Ectodermal cell (in vitro differentiated cells): Measurements from ENCODE around the gene SRD5A1.

Experiments
- H3K27ac ChIP-seq: 2 replicates; pipeline ENCODE4 v1.7.0; 2013; ENCODE audit warnings: mild to moderate bottlenecking, low read depth, low read length; ENCODE audit not compliant: insufficient read depth, poor library complexity, severe bottlenecking
- H3K27me3 ChIP-seq: 2 replicates; pipeline ENCODE4 v1.7.0; 2013; ENCODE audit warnings: mild to moderate bottlenecking, low read length; ENCODE audit not compliant: insufficient read depth, control insufficient read depth, poor library complexity, severe bottlenecking
- H3K36me3 ChIP-seq: one replicate; pipeline ENCODE4 v1.7.0; 2013; ENCODE audit warnings: low read length; ENCODE audit not compliant: control insufficient read depth, insufficient read depth
- H3K4me1 ChIP-seq: one replicate; pipeline ENCODE4 v1.7.0; 2013; ENCODE audit warnings: low read length; ENCODE audit not compliant: control insufficient read depth, insufficient read depth
- H3K4me3 ChIP-seq: 2 replicates; pipeline ENCODE4 v1.7.0; 2013; ENCODE audit warnings: low read depth, low read length, control low read depth; ENCODE audit not compliant: insufficient read depth
- H3K9me3 ChIP-seq: 2 replicates; pipeline ENCODE4 v1.7.0; 2013; ENCODE audit warnings: mild to moderate bottlenecking, low read length, moderate library complexity; ENCODE audit not compliant: control insufficient read depth
- WGBS, 2 experiments: methylation state at CpG; one replicate each; pipeline ENCODE4 v1.1.7; 2013; ENCODE audit warnings: missing lambda C conversion rate in 2 of 2; 5-methylcytosine and 5-hydroxymethylcytosine counted together

SRD5A1 gene

GRCh38 chr5:6721442-6721841 is 88.2 kb downstream of the SRD5A1 start:
- Histone ChIP-seq H3K27me3 (no peaks in the 10 kb centered on the region), H3K36me3 (no peaks in the 10 kb centered on the region), H3K27ac (no peak overlapping the region), H3K9me3 (no peaks in the 10 kb centered on the region), H3K4me1 (peaks cover 29% of the 10 kb centered on the region), H3K4me3 (no peak overlapping the region)
- 86 to 87% methylated on average over 4 of the region's 4 CpGs for WGBS, 2 experiments

GRCh38 chr5:6722015-6722414 is 88.8 kb downstream of the SRD5A1 start:
- no peak overlapping the region for H3K4me3 ChIP-seq
- no peaks in the 10 kb centered on the region for H3K27me3 ChIP-seq
- H3K27ac ChIP-seq: no peak overlapping the region
- H3K36me3 ChIP-seq: no peaks in the 10 kb centered on the region
- no peaks in the 10 kb centered on the region for H3K9me3 ChIP-seq
- H3K4me1 ChIP-seq: peaks cover 26% of the 10 kb centered on the region
- WGBS, 2 experiments: 87 to 92% methylated on average over 6 of the region's 6 CpGs

GRCh38 chr5:6723122-6723815 is 90.0 kb downstream of the SRD5A1 start:
- Histone ChIP-seq H3K4me3 (no peak overlapping the region), H3K4me1 (peaks cover 31% of the 10 kb centered on the region), H3K36me3 (no peaks in the 10 kb centered on the region), H3K27ac (no peak overlapping the region), H3K27me3 (no peaks in the 10 kb centered on the region), H3K9me3 (no peaks in the 10 kb centered on the region)
- WGBS, 2 experiments: 86% methylated on average over 14 of the region's 14 CpGs

GRCh38 chr5:6723816-6724300 is 90.6 kb downstream of the SRD5A1 start:
- Histone ChIP-seq H3K4me1 (peaks cover 30% of the 10 kb centered on the region), H3K36me3 (no peaks in the 10 kb centered on the region), H3K9me3 (no peaks in the 10 kb centered on the region), H3K4me3 (no peak overlapping the region), H3K27me3 (no peaks in the 10 kb centered on the region), H3K27ac (no peak overlapping the region)
- 85 to 87% methylated on average over 11 to 12 of the region's 12 CpGs for WGBS, 2 experiments
